ENCODE data around the gene POLE.
A peak's percentile ranks its signal among the peaks of the same experiment; 100 is the strongest.

DNA sequence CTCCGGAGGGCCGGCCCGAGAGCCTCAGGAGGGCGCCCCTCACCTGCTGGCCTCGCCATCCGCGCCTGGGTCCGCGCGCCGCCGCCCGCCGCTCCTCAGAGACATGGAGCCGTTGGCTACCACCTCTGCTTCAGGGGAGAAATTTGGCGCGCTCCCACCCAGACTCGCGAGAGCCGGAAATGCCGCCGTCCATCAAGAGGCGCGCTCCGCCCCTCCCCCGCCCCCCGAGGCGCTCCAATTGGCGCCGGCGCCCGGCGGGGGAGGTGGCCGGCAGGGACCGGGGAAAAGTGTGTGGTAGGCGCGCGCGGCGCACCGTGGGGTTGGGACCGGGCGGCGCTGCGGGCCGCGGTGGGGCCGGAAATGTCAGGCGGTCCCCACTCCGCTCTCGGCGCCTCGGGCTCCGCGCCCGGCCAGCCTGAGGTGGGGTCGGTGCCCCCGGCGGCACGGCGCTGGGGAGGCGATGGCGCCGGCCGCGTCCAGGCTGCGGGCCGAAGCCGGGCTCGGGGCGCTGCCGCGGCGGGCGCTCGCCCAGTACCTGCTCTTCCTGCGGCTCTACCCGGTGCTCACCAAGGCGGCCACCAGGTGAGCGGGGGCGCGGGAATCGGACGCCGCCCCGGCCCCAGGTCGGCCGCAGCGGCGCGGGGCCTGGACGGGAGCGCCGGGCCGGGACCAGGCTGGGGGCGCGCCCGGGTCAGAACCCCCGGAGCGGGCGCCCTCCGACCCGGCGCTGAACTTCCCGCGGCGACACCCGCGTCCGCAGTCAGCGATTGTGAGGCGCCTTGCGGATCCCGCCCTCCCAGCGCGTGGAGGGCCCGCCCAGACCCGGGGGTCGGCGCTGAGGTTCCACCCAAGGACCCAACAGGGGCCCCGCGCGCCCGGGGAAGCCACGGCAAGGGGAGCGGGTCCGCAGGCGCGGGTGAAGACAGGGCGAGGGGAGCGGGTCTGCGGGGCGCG is at the start of gene POLE, which contains the start of gene PXMP2:
- TF ChIP-seq, protein P1, sequence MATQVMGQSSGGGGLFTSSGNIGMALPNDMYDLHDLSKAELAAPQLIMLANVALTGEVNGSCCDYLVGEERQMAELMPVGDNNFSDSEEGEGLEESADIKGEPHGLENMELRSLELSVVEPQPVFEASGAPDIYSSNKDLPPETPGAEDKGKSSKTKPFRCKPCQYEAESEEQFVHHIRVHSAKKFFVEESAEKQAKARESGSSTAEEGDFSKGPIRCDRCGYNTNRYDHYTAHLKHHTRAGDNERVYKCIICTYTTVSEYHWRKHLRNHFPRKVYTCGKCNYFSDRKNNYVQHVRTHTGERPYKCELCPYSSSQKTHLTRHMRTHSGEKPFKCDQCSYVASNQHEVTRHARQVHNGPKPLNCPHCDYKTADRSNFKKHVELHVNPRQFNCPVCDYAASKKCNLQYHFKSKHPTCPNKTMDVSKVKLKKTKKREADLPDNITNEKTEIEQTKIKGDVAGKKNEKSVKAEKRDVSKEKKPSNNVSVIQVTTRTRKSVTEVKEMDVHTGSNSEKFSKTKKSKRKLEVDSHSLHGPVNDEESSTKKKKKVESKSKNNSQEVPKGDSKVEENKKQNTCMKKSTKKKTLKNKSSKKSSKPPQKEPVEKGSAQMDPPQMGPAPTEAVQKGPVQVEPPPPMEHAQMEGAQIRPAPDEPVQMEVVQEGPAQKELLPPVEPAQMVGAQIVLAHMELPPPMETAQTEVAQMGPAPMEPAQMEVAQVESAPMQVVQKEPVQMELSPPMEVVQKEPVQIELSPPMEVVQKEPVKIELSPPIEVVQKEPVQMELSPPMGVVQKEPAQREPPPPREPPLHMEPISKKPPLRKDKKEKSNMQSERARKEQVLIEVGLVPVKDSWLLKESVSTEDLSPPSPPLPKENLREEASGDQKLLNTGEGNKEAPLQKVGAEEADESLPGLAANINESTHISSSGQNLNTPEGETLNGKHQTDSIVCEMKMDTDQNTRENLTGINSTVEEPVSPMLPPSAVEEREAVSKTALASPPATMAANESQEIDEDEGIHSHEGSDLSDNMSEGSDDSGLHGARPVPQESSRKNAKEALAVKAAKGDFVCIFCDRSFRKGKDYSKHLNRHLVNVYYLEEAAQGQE (IDR thresholded peaks at IDR 0.05; ENCODE audit: low read depth, low read length): 0 out of 2 replicates have a peak, but pooled peaks have one; percentile 7
- TF ChIP-seq TAF1 (IDR thresholded peaks at IDR 0.05; ENCODE audit: borderline replicate concordance, low read depth, low read length) (peak; percentile 55; the same call in 1 of the 2 replicates), RXRA (IDR thresholded peaks at IDR 0.05; ENCODE audit: borderline replicate concordance, low read depth) (no peak)
- TF ChIP-seq, protein P2, sequence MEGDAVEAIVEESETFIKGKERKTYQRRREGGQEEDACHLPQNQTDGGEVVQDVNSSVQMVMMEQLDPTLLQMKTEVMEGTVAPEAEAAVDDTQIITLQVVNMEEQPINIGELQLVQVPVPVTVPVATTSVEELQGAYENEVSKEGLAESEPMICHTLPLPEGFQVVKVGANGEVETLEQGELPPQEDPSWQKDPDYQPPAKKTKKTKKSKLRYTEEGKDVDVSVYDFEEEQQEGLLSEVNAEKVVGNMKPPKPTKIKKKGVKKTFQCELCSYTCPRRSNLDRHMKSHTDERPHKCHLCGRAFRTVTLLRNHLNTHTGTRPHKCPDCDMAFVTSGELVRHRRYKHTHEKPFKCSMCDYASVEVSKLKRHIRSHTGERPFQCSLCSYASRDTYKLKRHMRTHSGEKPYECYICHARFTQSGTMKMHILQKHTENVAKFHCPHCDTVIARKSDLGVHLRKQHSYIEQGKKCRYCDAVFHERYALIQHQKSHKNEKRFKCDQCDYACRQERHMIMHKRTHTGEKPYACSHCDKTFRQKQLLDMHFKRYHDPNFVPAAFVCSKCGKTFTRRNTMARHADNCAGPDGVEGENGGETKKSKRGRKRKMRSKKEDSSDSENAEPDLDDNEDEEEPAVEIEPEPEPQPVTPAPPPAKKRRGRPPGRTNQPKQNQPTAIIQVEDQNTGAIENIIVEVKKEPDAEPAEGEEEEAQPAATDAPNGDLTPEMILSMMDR (IDR thresholded peaks at IDR 0.05): no peak

Measured in SK-N-SH (cell line).